A673 (cell line): Measurements from ENCODE around the gene CLDN11. TPM values are rescaled to one million over a fixed set of nuclear protein-coding genes. Genes with fewer than 3 reads are reported as not detected.

ENCODE experiments used
- BruUV-seq: library from RNA; stranded (reverse); fragments of 400-500 nt; replicated peaks from 2 replicates; lab custom pipeline; 2021; lab: Mats Ljungman, UMichigan
- CTCF ChIA-PET: fragments of 300-600 bp; sonication (Branson Sonifier 250); formaldehyde crosslinking; loops from one replicate; lab custom pipeline; 2022; ENCODE audit warnings: antibody characterized with exemption; lab: Charles Lee
- POLR2A ChIA-PET: fragments of 300-600 bp; sonication (Branson Sonifier 250); formaldehyde crosslinking; loops from one replicate; lab custom pipeline; 2022; ENCODE audit warnings: antibody characterized with exemption; ENCODE audit not compliant: low non-redundant PET; lab: Charles Lee
- DNase-seq: peaks from one replicate; pipeline ENCODE4 v3.0.0-alpha.2; 2015; ENCODE audit warnings: low spot score
- H3K27ac ChIP-seq: fragments of 200-600 bp; sonication (generic); 2 replicates; pipeline ENCODE4 v1.5.1; 2016; ENCODE audit warnings: mixed run types, low read depth, mild to moderate bottlenecking, mixed read lengths, antibody characterized with exemption, low read length; ENCODE audit not compliant: poor library complexity, severe bottlenecking
- H3K27me3 ChIP-seq: fragments of 200-600 bp; sonication (generic); replicated peaks from 2 replicates; pipeline ENCODE4 v1.6.1; 2017; ENCODE audit warnings: mixed run types, low read depth, mild to moderate bottlenecking, mixed read lengths, antibody characterized with exemption, low read length; ENCODE audit not compliant: insufficient read depth, poor library complexity
- H3K36me3 ChIP-seq: fragments of 200-600 bp; sonication (generic); 2 replicates; pipeline ENCODE4 v1.6.1; 2016; ENCODE audit warnings: mixed run types, mild to moderate bottlenecking, mixed read lengths, antibody characterized with exemption, low read length; ENCODE audit not compliant: insufficient read depth, poor library complexity, severe bottlenecking
- H3K4me1 ChIP-seq: fragments of 200-600 bp; sonication (generic); 2 replicates; pipeline ENCODE4 v1.6.1; 2017; ENCODE audit warnings: mixed run types, mild to moderate bottlenecking, mixed read lengths, antibody characterized with exemption, low read length; ENCODE audit not compliant: insufficient read depth, poor library complexity, severe bottlenecking
- H3K4me3 ChIP-seq: fragments of 200-600 bp; sonication (generic); 2 replicates; pipeline ENCODE4 v1.5.1; 2016; ENCODE audit warnings: low read depth, mixed run types, mild to moderate bottlenecking, mixed read lengths, low read length; ENCODE audit not compliant: poor library complexity, severe bottlenecking
- H3K9me3 ChIP-seq: fragments of 200-600 bp; sonication (generic); 2 replicates; pipeline ENCODE4 v1.6.1; 2016; ENCODE audit warnings: mixed run types, low read depth, mild to moderate bottlenecking, mixed read lengths, antibody characterized with exemption, low read length; ENCODE audit not compliant: poor library complexity, severe bottlenecking
- CTCF ChIP-seq: fragments of 300-800, 200-600 bp; sonication (generic); conservative IDR thresholded peaks from 2 replicates; pipeline ENCODE4 v1.5.1; 2017; ENCODE audit warnings: low read depth, mild to moderate bottlenecking, antibody characterized with exemption, low read length, moderate library complexity, mixed read lengths
- EZH2 ChIP-seq: fragments of 200-600 bp; sonication (generic); IDR thresholded peaks from 2 replicates; pipeline ENCODE4 v1.6.1; 2017; ENCODE audit warnings: borderline replicate concordance, low read depth, mild to moderate bottlenecking, mixed read lengths, antibody characterized with exemption, low read length; ENCODE audit not compliant: poor library complexity, severe bottlenecking
- intact Hi-C: fragments of 100-400 bp; cut with micrococcal nuclease; formaldehyde crosslinking; loops from one replicate; pipeline ENCODE4 v1.10.0; 2022; ENCODE audit not compliant: unreplicated experiment
- microRNA-seq: library from miRNA; unstranded; fragments of <30 nt; microRNA quantifications from one replicate; pipeline ENCODE4 v1.2.0, GENCODE V29; 2021
- total RNA-seq: library from RNA; stranded (reverse); gene quantifications from 2 replicates; pipeline ENCODE4 v1.2.3, GENCODE V29; 2021

CLDN11 gene
- total RNA-seq, 1 experiment from 2014 or later, result not detected

GRCh38 chr3:170480111-170480510, 61.4 kb downstream of the CLDN11 start:
- no peak for DNase-seq
- intact Hi-C loops, result no loop called here
- H3K4me3 ChIP-seq, result no peak overlapping the region
- H3K36me3 ChIP-seq, result no peaks in the 10 kb centered on the region
- ChIA-PET CTCF (no interaction called here), POLR2A (no interaction called here)
- no peak for TF ChIP-seq EZH2
- TF ChIP-seq CTCF, result no peak
- BruUV-seq, result no TSS peak
- no peak overlapping the region for H3K27ac ChIP-seq
- H3K9me3 ChIP-seq, result no peaks in the 10 kb centered on the region
- no peaks in the 10 kb centered on the region for H3K4me1 ChIP-seq
- H3K27me3 ChIP-seq, result no peaks in the 10 kb centered on the region

- Histone ChIP-seq H3K36me3 (no peaks in the 10 kb centered on the region), H3K27me3 (no peaks in the 10 kb centered on the region), H3K27ac (no peak overlapping the region), H3K4me1 (no peaks in the 10 kb centered on the region), H3K4me3 (no peak overlapping the region), H3K9me3 (no peaks in the 10 kb centered on the region)
- no peak for DNase-seq
- ChIA-PET CTCF (no interaction called here), POLR2A (no interaction called here)
- intact Hi-C loops, result no loop called here
- TF ChIP-seq EZH2, result no peak
- no peak for TF ChIP-seq CTCF
- BruUV-seq, result no TSS peak
These were observed 63.5 kb downstream of the CLDN11 start for GRCh38 chr3:170482199-170482598.

GRCh38 chr3:170483485-170484262, 65.0 kb downstream of the CLDN11 start:
- ChIA-PET POLR2A (no interaction called here), CTCF (no interaction called here)
- no TSS peak for BruUV-seq
- no peaks in the 10 kb centered on the region for H3K27me3 ChIP-seq
- TF ChIP-seq CTCF, result peak; percentile 22; the same call in 1 of the 2 replicates
- TF ChIP-seq EZH2, result no peak
- DNase-seq, result no peak
- intact Hi-C loops, result no loop called here
- no peaks in the 10 kb centered on the region for H3K4me1 ChIP-seq
- H3K36me3 ChIP-seq, result no peaks in the 10 kb centered on the region
- no peak overlapping the region for H3K27ac ChIP-seq
- no peak overlapping the region for H3K4me3 ChIP-seq
- no peaks in the 10 kb centered on the region for H3K9me3 ChIP-seq

Small RNAs within 50 kb of the gene (microRNA-seq; reads per million reads assigned to microRNA genes)
- gene MIR6828, result not detected

Other genes with a start within 250 kb of the CLDN11 start
- 49.2 and 55.4 TPM in 2 replicates for gene PHC3, start 237.1 kb upstream of the CLDN11 start, total RNA-seq
- 44.7 and 48.2 TPM in 2 replicates for gene PRKCI, start 196.4 kb upstream of the CLDN11 start, total RNA-seq
- gene SKIL, start 61.2 kb upstream of the CLDN11 start, total RNA-seq, result 43.2 and 47.9 TPM in 2 replicates
- not detected in 2 replicates for gene SLC7A14, start 167.2 kb downstream of the CLDN11 start, total RNA-seq